Neural progenitor cell (in vitro differentiated cells): ENCODE results near the gene TRPT1. TPM values are rescaled to one million over a fixed set of nuclear protein-coding genes. Genes with fewer than 3 reads are reported as not detected.

ENCODE experiments used
- DNase-seq: peaks from one replicate; pipeline ENCODE4 v3.0.0-alpha.2; 2016; ENCODE audit warnings: low spot score
- H2AFZ ChIP-seq: fragments of 200-600 bp; sonication (generic); replicated peaks from 2 replicates; pipeline ENCODE4 v1.6.1; 2016; ENCODE audit warnings: antibody characterized with exemption
- H3F3A ChIP-seq: fragments of 200-600 bp; sonication (generic); 2 replicates; pipeline ENCODE4 v1.6.1; 2016; ENCODE audit warnings: antibody characterized with exemption, low read depth
- H3K27ac ChIP-seq: fragments of 200-600 bp; sonication (generic); 2 replicates; pipeline ENCODE4 v1.5.1; 2016; ENCODE audit warnings: mild to moderate bottlenecking
- H3K27me3 ChIP-seq: fragments of 200-600 bp; sonication (generic); 2 replicates; pipeline ENCODE4 v1.6.1; 2016; ENCODE audit warnings: mild to moderate bottlenecking, moderate library complexity
- H3K36me3 ChIP-seq: fragments of 200-600 bp; sonication (generic); 2 replicates; pipeline ENCODE4 v1.5.1; 2016
- H3K4me1 ChIP-seq: fragments of 200-600 bp; sonication (generic); 2 replicates; pipeline ENCODE4 v1.6.1; 2016; ENCODE audit warnings: mixed run types
- H3K4me2 ChIP-seq: fragments of 200-600 bp; sonication (generic); 2 replicates; pipeline ENCODE4 v1.6.1; 2016
- H3K4me3 ChIP-seq: fragments of 200-600 bp; sonication (generic); 2 replicates; pipeline ENCODE4 v1.5.1; 2016
- H3K79me2 ChIP-seq: fragments of 200-600 bp; sonication (generic); 2 replicates; pipeline ENCODE4 v1.6.1; 2016; ENCODE audit warnings: low read depth
- H3K9ac ChIP-seq: fragments of 200-600 bp; sonication (generic); 2 replicates; pipeline ENCODE4 v1.6.1; 2016
- H3K9me3 ChIP-seq: fragments of 200-600 bp; sonication (generic); 2 replicates; pipeline ENCODE4 v1.5.1; 2016; ENCODE audit warnings: low read depth
- H4K20me1 ChIP-seq: fragments of 200-600 bp; sonication (generic); 2 replicates; pipeline ENCODE4 v1.6.1; 2016; ENCODE audit warnings: low read depth
- H3K27ac Mint-ChIP-seq: 3 replicates; pipeline ENCODE4 v1.8.0; 2021; ENCODE audit warnings: mixed read lengths
- H3K27me3 Mint-ChIP-seq: 2 replicates; pipeline ENCODE4 v1.8.0; 2022; ENCODE audit warnings: low read depth, mild to moderate bottlenecking, inconsistent platforms, moderate library complexity, mixed read lengths; ENCODE audit not compliant: insufficient read depth
- H3K36me3 Mint-ChIP-seq: 3 replicates; pipeline ENCODE4 v1.8.0; 2021; ENCODE audit warnings: mixed read lengths
- H3K4me1 Mint-ChIP-seq: 3 replicates; pipeline ENCODE4 v1.8.0; 2021; ENCODE audit warnings: mixed read lengths
- H3K4me3 Mint-ChIP-seq: 3 replicates; pipeline ENCODE4 v1.8.0; 2021; ENCODE audit warnings: mild to moderate bottlenecking, moderate library complexity, mixed read lengths
- H3K9me3 Mint-ChIP-seq: 3 replicates; pipeline ENCODE4 v1.8.0; 2020; ENCODE audit warnings: mixed read lengths
- EZH2 ChIP-seq: fragments of 200-600 bp; sonication (generic); IDR thresholded peaks from 2 replicates; pipeline ENCODE4 v1.6.1; 2017; ENCODE audit warnings: antibody characterized with exemption, mild to moderate bottlenecking, moderate library complexity
- EZH2phosphoT487 ChIP-seq: fragments of 200-600 bp; sonication (generic); IDR thresholded peaks from 2 replicates; pipeline ENCODE4 v1.6.1; 2017; ENCODE audit warnings: antibody characterized with exemption
- total RNA-seq: library from RNA; depleted of rRNA; stranded (reverse); fragments of >200 nt; gene quantifications from 2 replicates; pipeline ENCODE4 v1.2.3, GENCODE V29; 2015; ENCODE audit warnings: low replicate concordance
- TF ChIP-seq, protein P1 (sequence below): fragments of 200-600 bp; sonication (generic); IDR thresholded peaks from 2 replicates; pipeline ENCODE4 v1.5.1; 2017; ENCODE audit warnings: antibody characterized with exemption, mild to moderate bottlenecking

Gene TRPT1
- total RNA-seq, 1 donor from 2014 or later, result 17.5 TPM

- H3K4me3 ChIP-seq, result no peak overlapping the region
- peak overlapping the region; percentile 40 for H3K27ac Mint-ChIP-seq
- H2AFZ ChIP-seq, result no peak overlapping the region
- H3K27ac ChIP-seq, result no peak overlapping the region
- peak; percentile 74 for DNase-seq
- H3K79me2 ChIP-seq, result peaks cover 29% of the 10 kb centered on the region
- H3K4me1 Mint-ChIP-seq, result peaks cover 39% of the 10 kb centered on the region
- H3K36me3 ChIP-seq, result no peaks in the 10 kb centered on the region
- H3K27me3 ChIP-seq, result no peaks in the 10 kb centered on the region
- peaks cover 33% of the 10 kb centered on the region for H3F3A ChIP-seq
- H3K4me3 Mint-ChIP-seq, result peak overlapping the region; percentile 46
- H3K36me3 Mint-ChIP-seq, result peaks cover 7% of the 10 kb centered on the region
- H3K9me3 ChIP-seq, result no peaks in the 10 kb centered on the region
- H3K4me1 ChIP-seq, result peaks cover 9% of the 10 kb centered on the region
- H3K27me3 Mint-ChIP-seq, result peaks cover 15% of the 10 kb centered on the region
- H3K4me2 ChIP-seq, result peak overlapping the region; percentile 9
- peaks cover 3% of the 10 kb centered on the region for H3K9me3 Mint-ChIP-seq
- no peak for TF ChIP-seq EZH2phosphoT487
- TF ChIP-seq, protein P1, sequence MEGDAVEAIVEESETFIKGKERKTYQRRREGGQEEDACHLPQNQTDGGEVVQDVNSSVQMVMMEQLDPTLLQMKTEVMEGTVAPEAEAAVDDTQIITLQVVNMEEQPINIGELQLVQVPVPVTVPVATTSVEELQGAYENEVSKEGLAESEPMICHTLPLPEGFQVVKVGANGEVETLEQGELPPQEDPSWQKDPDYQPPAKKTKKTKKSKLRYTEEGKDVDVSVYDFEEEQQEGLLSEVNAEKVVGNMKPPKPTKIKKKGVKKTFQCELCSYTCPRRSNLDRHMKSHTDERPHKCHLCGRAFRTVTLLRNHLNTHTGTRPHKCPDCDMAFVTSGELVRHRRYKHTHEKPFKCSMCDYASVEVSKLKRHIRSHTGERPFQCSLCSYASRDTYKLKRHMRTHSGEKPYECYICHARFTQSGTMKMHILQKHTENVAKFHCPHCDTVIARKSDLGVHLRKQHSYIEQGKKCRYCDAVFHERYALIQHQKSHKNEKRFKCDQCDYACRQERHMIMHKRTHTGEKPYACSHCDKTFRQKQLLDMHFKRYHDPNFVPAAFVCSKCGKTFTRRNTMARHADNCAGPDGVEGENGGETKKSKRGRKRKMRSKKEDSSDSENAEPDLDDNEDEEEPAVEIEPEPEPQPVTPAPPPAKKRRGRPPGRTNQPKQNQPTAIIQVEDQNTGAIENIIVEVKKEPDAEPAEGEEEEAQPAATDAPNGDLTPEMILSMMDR, result no peak
- no peak for TF ChIP-seq EZH2
- H4K20me1 ChIP-seq, result peaks cover 19% of the 10 kb centered on the region
- H3K9ac ChIP-seq, result no peak overlapping the region
Observed at GRCh38 chr11:64181506-64182411, 44.2 kb downstream of the TRPT1 start.

- H3K9me3 Mint-ChIP-seq, result peaks cover 2% of the 10 kb centered on the region
- H3K4me3 ChIP-seq, result no peak overlapping the region
- H3K4me1 Mint-ChIP-seq, result peaks cover 37% of the 10 kb centered on the region
- no peak overlapping the region for H2AFZ ChIP-seq
- H3K4me3 Mint-ChIP-seq, result no peak overlapping the region
- peaks cover 13% of the 10 kb centered on the region for H3K27me3 Mint-ChIP-seq
- H3K27me3 ChIP-seq, result no peaks in the 10 kb centered on the region
- peaks cover 9% of the 10 kb centered on the region for H3K4me1 ChIP-seq
- TF ChIP-seq EZH2, result no peak
- TF ChIP-seq EZH2phosphoT487, result no peak
- TF ChIP-seq, protein P1, result no peak
- H3K36me3 Mint-ChIP-seq, result peaks cover 6% of the 10 kb centered on the region
- H3K9me3 ChIP-seq, result no peaks in the 10 kb centered on the region
- no peak overlapping the region for H3K9ac ChIP-seq
- peak overlapping the region; percentile 54 for H3K27ac Mint-ChIP-seq
- H3K79me2 ChIP-seq, result peaks cover 29% of the 10 kb centered on the region
- H3F3A ChIP-seq, result peaks cover 33% of the 10 kb centered on the region
- DNase-seq, result no peak
- no peak overlapping the region for H3K27ac ChIP-seq
- H3K36me3 ChIP-seq, result no peaks in the 10 kb centered on the region
- peaks cover 19% of the 10 kb centered on the region for H4K20me1 ChIP-seq
- no peak overlapping the region for H3K4me2 ChIP-seq
Observed at GRCh38 chr11:64180891-64181290, 45.1 kb downstream of the TRPT1 start.

DNA sequence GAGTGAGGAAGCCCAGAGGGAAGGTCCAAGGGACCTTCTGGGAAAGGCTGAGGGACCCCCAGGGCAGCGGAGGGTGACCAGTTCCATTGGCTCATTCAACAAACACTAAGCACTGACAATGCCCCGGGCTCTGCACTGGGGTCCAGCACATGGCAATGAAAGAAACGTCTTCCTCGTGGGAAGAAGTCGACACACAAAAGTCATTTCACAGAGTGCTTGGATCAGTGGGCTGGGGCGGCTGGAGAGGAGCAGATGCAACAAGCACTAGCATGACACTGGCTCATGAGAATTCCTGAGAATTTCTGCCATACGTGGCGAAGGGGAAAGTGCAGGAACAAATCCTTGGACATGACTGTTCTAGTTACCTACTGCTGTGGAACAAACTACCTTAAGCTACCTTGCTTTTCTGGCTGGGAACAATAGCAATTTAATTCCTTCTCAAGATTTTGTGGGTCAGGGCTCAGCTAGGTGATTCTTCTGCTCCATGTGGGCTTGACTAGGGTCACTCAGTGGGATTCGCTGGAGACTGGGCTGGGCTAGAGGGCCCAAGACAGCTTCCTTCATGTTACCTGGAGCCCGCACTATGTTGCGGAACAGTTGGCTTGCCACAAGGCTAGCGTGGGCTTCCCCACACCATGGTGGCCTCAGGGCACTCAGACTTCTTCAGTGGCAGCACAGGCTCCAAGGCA is 46.9 kb downstream of the TRPT1 start:
- Histone ChIP-seq H3K27me3 (no peaks in the 10 kb centered on the region), H3K9me3 (no peaks in the 10 kb centered on the region), H3F3A (peaks cover 19% of the 10 kb centered on the region), H4K20me1 (peaks cover 19% of the 10 kb centered on the region), H3K36me3 (no peaks in the 10 kb centered on the region), H3K79me2 (peaks cover 19% of the 10 kb centered on the region), H3K9ac (no peak overlapping the region), H2AFZ (no peak overlapping the region), H3K4me3 (no peak overlapping the region), H3K4me1 (peaks cover 9% of the 10 kb centered on the region), H3K4me2 (no peak overlapping the region), H3K27ac (no peak overlapping the region)
- Mint-ChIP-seq H3K27ac (peak overlapping the region; percentile 42), H3K36me3 (peaks cover 5% of the 10 kb centered on the region), H3K4me1 (peaks cover 33% of the 10 kb centered on the region), H3K4me3 (no peak overlapping the region), H3K9me3 (peaks cover 2% of the 10 kb centered on the region), H3K27me3 (peaks cover 8% of the 10 kb centered on the region)
- no peak for TF ChIP-seq EZH2phosphoT487
- TF ChIP-seq EZH2, result no peak
- TF ChIP-seq, protein P1, result no peak
- no peak for DNase-seq
